ENCODE data around the gene NAGPA.

DNA sequence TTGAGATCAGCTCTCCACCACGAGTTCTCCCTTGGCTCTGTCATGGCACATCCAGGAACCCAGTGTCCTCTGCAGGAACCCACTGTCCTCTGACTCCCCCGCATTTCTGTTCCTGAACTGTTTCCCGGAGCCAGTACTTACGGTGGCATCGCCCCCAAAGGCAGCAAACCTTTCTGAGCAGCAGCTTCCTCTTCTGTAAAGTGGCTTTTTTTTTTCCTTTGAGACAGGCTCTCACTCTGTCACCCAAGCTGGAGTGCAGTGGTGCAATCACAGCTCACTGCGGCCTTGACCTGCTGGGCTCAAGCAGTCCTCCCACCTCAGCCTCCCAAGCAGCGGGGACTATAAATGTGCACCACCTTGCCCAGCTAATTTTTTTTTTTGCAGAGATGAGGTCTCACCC, 32.2 kb downstream of the NAGPA start:
- no peak for TF ChIP-seq EZH2phosphoT487 (IDR thresholded peaks at IDR 0.05)
- TF ChIP-seq, protein P1, sequence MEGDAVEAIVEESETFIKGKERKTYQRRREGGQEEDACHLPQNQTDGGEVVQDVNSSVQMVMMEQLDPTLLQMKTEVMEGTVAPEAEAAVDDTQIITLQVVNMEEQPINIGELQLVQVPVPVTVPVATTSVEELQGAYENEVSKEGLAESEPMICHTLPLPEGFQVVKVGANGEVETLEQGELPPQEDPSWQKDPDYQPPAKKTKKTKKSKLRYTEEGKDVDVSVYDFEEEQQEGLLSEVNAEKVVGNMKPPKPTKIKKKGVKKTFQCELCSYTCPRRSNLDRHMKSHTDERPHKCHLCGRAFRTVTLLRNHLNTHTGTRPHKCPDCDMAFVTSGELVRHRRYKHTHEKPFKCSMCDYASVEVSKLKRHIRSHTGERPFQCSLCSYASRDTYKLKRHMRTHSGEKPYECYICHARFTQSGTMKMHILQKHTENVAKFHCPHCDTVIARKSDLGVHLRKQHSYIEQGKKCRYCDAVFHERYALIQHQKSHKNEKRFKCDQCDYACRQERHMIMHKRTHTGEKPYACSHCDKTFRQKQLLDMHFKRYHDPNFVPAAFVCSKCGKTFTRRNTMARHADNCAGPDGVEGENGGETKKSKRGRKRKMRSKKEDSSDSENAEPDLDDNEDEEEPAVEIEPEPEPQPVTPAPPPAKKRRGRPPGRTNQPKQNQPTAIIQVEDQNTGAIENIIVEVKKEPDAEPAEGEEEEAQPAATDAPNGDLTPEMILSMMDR (IDR thresholded peaks at IDR 0.05) = no peak
- no peak for TF ChIP-seq EZH2 (IDR thresholded peaks at IDR 0.05)

All from neural progenitor cell (in vitro differentiated cells).